WTC11 (cell line): ENCODE results near the gene OR56A3. TPM values are rescaled to one million over a fixed set of nuclear protein-coding genes. Genes with fewer than 3 reads are reported as not detected.

Experiments used
- ATAC-seq: fragments of 200-7000 bp; cut with Tn5 transposase; 2 replicates; pipeline ENCODE4 v1.10.0; 2021; ENCODE audit warnings: mild to moderate bottlenecking, moderate library complexity
- CTCF ChIA-PET: fragments of 300-600 bp; sonication (Branson Sonifier 250); formaldehyde crosslinking; loops from one replicate; lab custom pipeline; 2021; ENCODE audit warnings: antibody characterized with exemption; lab: Charles Lee
- POLR2A ChIA-PET: fragments of 350-600 bp; sonication (Branson Sonifier 250); formaldehyde crosslinking; loops from one replicate; lab custom pipeline; 2021; ENCODE audit warnings: antibody characterized with exemption; lab: Charles Lee
- DNase-seq: peaks from one replicate; pipeline ENCODE4 v3.0.0; 2021; ENCODE audit warnings: low spot score
- H3K27ac Mint-ChIP-seq: 2 replicates; pipeline ENCODE4 v1.8.0; 2021; ENCODE audit warnings: mixed read lengths
- H3K27me3 Mint-ChIP-seq: 2 replicates; pipeline ENCODE4 v1.8.0; 2021; ENCODE audit warnings: low read depth, mild to moderate bottlenecking, moderate library complexity, mixed read lengths
- H3K36me3 Mint-ChIP-seq: 2 replicates; pipeline ENCODE4 v1.8.0; 2021; ENCODE audit warnings: mixed read lengths
- H3K4me1 Mint-ChIP-seq: 2 replicates; pipeline ENCODE4 v1.8.0; 2022; ENCODE audit warnings: mixed read lengths
- H3K4me3 Mint-ChIP-seq: 2 replicates; pipeline ENCODE4 v1.8.0; 2021; ENCODE audit warnings: mild to moderate bottlenecking, moderate library complexity, mixed read lengths
- H3K9me3 Mint-ChIP-seq: 2 replicates; pipeline ENCODE4 v1.8.0; 2021; ENCODE audit warnings: mixed read lengths
- ATF2 ChIP-seq: sonication (generic); formaldehyde crosslinking; IDR thresholded peaks from 2 replicates; pipeline ENCODE4 v1.8.1; 2022; ENCODE audit warnings: low read depth, missing genetic modification reagents, borderline replicate concordance
- ATF6 ChIP-seq: sonication (generic); formaldehyde crosslinking; IDR thresholded peaks from 2 replicates; pipeline ENCODE4 v1.8.1; 2023; ENCODE audit warnings: mild to moderate bottlenecking, missing genetic modification reagents
- CREB1 ChIP-seq: sonication (generic); formaldehyde crosslinking; IDR thresholded peaks from 2 replicates; pipeline ENCODE4 v1.8.0; 2023; ENCODE audit warnings: mild to moderate bottlenecking, missing genetic modification reagents
- E2F5 ChIP-seq: sonication (generic); formaldehyde crosslinking; IDR thresholded peaks from 2 replicates; pipeline ENCODE4 v1.8.1; 2022; ENCODE audit warnings: mild to moderate bottlenecking, moderate library complexity, missing genetic modification reagents
- GTF2I ChIP-seq: fragments of 250-450 bp; sonication (Bioruptor Pico); conservative IDR thresholded peaks from 2 replicates; pipeline ENCODE4 v1.4.0; 2021; ENCODE audit warnings: mild to moderate bottlenecking
- HMGA2 ChIP-seq: fragments of 250-450 bp; sonication (Bioruptor Pico); IDR thresholded peaks from 2 replicates; pipeline ENCODE4 v1.4.0; 2021; ENCODE audit warnings: mild to moderate bottlenecking, moderate library complexity
- JAZF1 ChIP-seq: fragments of 250-450 bp; sonication (Bioruptor Pico); IDR thresholded peaks from 2 replicates; pipeline ENCODE4 v1.9.0; 2021; ENCODE audit warnings: moderate library complexity, mild to moderate bottlenecking, inconsistent platforms
- MYBL2 ChIP-seq: sonication (generic); formaldehyde crosslinking; IDR thresholded peaks from 2 replicates; pipeline ENCODE4 v1.8.1; 2023; ENCODE audit warnings: mild to moderate bottlenecking, moderate library complexity, missing genetic modification reagents
- NR1H2 ChIP-seq: sonication (generic); formaldehyde crosslinking; IDR thresholded peaks from 2 replicates; pipeline ENCODE4 v1.9.0; 2021; ENCODE audit warnings: mild to moderate bottlenecking, moderate library complexity, missing genetic modification reagents
- SOX15 ChIP-seq: fragments of 250-450 bp; sonication (Bioruptor Pico); IDR thresholded peaks from 2 replicates; pipeline ENCODE4 v1.9.0; 2021; ENCODE audit warnings: mild to moderate bottlenecking
- TEAD1 ChIP-seq: sonication (generic); formaldehyde crosslinking; IDR thresholded peaks from 2 replicates; pipeline ENCODE4 v1.8.0; 2022; ENCODE audit warnings: mild to moderate bottlenecking, missing genetic modification reagents
- USF1 ChIP-seq: sonication (generic); formaldehyde crosslinking; IDR thresholded peaks from 2 replicates; pipeline ENCODE4 v1.8.0; 2022; ENCODE audit warnings: mild to moderate bottlenecking, missing genetic modification reagents
- ZNF317 ChIP-seq: sonication (generic); formaldehyde crosslinking; IDR thresholded peaks from 2 replicates; pipeline ENCODE4 v1.8.1; 2023; ENCODE audit warnings: low read depth, mild to moderate bottlenecking, moderate library complexity, missing genetic modification reagents, borderline replicate concordance
- ZNF423 ChIP-seq: fragments of 250-450 bp; sonication (Bioruptor Pico); IDR thresholded peaks from 2 replicates; pipeline ENCODE4 v2.1.2; 2022; ENCODE audit warnings: mild to moderate bottlenecking, moderate library complexity
- total RNA-seq: library from RNA; stranded (reverse); gene quantifications from 3 replicates; pipeline ENCODE4 v1.2.3, GENCODE V29; 2021
- TF ChIP-seq, protein P1 (sequence below): sonication (generic); formaldehyde crosslinking; conservative IDR thresholded peaks from 2 replicates; pipeline ENCODE4 v1.8.1; 2022; ENCODE audit warnings: mild to moderate bottlenecking, missing genetic modification reagents
- TF ChIP-seq, protein P2 (sequence below): fragments of 250-450 bp; sonication (Bioruptor Pico); IDR thresholded peaks from 2 replicates; pipeline ENCODE4 v1.8.0; 2021; ENCODE audit warnings: mild to moderate bottlenecking
- TF ChIP-seq, protein P3 (sequence below): sonication (generic); formaldehyde crosslinking; IDR thresholded peaks from 2 replicates; pipeline ENCODE4 v1.8.0; 2022; ENCODE audit warnings: missing genetic modification reagents
- TF ChIP-seq, protein P4 (sequence below): fragments of 250-450 bp; sonication (Bioruptor Pico); conservative IDR thresholded peaks from 2 replicates; pipeline ENCODE4 v1.9.0; 2021; ENCODE audit warnings: mild to moderate bottlenecking

OR56A3 gene
- total RNA-seq, 1 experiment from 2014 or later: not detected

DNA sequence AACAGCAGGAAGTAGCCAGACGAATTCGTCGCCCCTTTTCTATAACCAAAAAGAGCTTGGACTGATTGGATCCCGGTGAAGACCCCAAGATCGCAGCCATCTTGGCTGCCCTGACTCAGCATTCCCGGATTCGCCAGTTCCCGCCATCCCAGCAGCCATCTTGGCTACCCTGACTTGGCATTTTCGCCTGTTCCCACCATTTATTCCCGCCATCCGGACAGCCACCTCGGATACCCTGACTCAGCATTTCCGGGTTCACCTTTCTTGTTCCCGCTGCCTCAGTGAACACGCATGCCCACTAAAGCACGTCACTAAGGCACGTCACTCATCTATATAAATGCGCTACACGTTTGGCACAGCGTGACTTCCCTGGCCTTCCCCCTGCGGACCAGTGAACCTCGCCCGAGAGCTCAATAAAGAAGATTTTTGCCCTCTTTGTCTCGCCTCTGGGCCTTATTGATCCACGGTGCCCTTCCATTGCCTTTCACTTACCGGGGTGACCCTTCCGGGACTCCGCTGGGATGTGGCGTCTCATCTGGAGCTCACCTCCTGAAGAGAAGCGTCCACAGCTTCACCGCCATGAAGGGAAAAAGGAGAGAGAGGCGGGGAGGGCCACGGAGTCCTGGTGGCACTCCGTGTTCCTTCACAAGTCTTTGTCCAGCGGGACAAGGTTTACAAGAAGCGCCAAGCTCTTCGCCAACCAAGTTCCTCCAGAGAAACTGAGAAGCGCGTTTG lies 4.0 kb upstream of the OR56A3 start:
- Mint-ChIP-seq H3K4me3 (no peak overlapping the region), H3K4me1 (no peaks in the 10 kb centered on the region), H3K27me3 (peaks cover 2% of the 10 kb centered on the region; the same call in 1 of the 2 replicates), H3K9me3 (peaks cover 35% of the 10 kb centered on the region), H3K27ac (no peak overlapping the region), H3K36me3 (peaks cover 11% of the 10 kb centered on the region)
- CTCF ChIA-PET: no interaction called here
- TF ChIP-seq ZNF317 (CRISPR knock-in tag): no peak
- TF ChIP-seq GTF2I (CRISPR knock-in tag): no peak
- TF ChIP-seq, protein P1, sequence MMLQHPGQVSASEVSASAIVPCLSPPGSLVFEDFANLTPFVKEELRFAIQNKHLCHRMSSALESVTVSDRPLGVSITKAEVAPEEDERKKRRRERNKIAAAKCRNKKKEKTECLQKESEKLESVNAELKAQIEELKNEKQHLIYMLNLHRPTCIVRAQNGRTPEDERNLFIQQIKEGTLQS: no peak
- no peak for TF ChIP-seq CREB1 (CRISPR knock-in tag)
- TF ChIP-seq, protein P2, sequence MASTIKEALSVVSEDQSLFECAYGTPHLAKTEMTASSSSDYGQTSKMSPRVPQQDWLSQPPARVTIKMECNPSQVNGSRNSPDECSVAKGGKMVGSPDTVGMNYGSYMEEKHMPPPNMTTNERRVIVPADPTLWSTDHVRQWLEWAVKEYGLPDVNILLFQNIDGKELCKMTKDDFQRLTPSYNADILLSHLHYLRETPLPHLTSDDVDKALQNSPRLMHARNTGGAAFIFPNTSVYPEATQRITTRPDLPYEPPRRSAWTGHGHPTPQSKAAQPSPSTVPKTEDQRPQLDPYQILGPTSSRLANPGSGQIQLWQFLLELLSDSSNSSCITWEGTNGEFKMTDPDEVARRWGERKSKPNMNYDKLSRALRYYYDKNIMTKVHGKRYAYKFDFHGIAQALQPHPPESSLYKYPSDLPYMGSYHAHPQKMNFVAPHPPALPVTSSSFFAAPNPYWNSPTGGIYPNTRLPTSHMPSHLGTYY (CRISPR knock-in tag): no peak
- no peak for TF ChIP-seq JAZF1 (CRISPR knock-in tag)
- no peak for TF ChIP-seq NR1H2 (CRISPR knock-in tag)
- TF ChIP-seq, protein P3, sequence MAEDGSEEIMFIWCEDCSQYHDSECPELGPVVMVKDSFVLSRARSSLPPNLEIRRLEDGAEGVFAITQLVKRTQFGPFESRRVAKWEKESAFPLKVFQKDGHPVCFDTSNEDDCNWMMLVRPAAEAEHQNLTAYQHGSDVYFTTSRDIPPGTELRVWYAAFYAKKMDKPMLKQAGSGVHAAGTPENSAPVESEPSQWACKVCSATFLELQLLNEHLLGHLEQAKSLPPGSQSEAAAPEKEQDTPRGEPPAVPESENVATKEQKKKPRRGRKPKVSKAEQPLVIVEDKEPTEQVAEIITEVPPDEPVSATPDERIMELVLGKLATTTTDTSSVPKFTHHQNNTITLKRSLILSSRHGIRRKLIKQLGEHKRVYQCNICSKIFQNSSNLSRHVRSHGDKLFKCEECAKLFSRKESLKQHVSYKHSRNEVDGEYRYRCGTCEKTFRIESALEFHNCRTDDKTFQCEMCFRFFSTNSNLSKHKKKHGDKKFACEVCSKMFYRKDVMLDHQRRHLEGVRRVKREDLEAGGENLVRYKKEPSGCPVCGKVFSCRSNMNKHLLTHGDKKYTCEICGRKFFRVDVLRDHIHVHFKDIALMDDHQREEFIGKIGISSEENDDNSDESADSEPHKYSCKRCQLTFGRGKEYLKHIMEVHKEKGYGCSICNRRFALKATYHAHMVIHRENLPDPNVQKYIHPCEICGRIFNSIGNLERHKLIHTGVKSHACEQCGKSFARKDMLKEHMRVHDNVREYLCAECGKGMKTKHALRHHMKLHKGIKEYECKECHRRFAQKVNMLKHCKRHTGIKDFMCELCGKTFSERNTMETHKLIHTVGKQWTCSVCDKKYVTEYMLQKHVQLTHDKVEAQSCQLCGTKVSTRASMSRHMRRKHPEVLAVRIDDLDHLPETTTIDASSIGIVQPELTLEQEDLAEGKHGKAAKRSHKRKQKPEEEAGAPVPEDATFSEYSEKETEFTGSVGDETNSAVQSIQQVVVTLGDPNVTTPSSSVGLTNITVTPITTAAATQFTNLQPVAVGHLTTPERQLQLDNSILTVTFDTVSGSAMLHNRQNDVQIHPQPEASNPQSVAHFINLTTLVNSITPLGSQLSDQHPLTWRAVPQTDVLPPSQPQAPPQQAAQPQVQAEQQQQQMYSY (CRISPR knock-in tag): no peak
- TF ChIP-seq SOX15 (CRISPR knock-in tag): no peak
- TF ChIP-seq, protein P4, sequence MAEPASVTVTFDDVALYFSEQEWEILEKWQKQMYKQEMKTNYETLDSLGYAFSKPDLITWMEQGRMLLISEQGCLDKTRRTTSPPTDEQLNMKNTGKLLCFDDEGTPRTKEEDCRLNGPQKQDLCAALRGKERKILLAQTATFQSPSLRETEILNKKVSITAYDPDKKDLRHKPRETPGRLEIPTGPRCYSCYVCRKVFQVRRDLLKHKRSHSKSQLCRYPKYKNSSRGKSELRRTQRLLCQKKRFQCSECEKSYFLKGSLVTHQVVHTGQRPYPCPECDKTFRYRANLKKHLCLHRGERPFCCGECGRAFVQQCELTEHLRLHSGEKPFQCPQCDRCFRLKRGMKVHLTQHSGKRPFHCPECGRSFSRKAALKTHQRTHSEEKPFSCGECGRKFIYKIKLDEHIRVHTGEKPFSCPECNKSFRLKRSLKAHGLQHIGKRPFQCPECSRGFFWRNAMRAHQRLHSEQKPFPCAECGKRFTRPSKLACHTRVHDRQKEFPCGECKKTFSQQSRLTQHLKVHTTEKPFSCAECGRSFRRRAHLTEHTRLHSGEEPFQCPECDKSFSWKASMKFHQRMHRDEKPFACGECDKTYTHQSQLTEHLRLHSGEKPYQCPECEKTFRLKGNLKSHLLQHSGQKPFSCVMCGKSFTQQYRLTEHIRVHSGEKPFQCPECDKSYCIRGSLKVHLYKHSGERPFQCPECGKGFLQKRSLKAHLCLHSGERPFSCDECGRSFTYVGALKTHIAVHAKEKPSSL (CRISPR knock-in tag): no peak
- no peak for TF ChIP-seq TEAD1 (CRISPR knock-in tag)
- no peak for TF ChIP-seq ATF2 (CRISPR knock-in tag)
- TF ChIP-seq USF1: no peak
- TF ChIP-seq ZNF423 (CRISPR knock-in tag): no peak
- TF ChIP-seq MYBL2 (CRISPR knock-in tag): no peak
- no peak for TF ChIP-seq HMGA2 (CRISPR knock-in tag)
- no peak for TF ChIP-seq E2F5 (CRISPR knock-in tag)
- no peak for TF ChIP-seq ATF6 (CRISPR knock-in tag)
- DNase-seq: no peak
- POLR2A ChIA-PET: no interaction called here
- no peak for ATAC-seq
